Measurements from ENCODE around the gene SLC31A2. TPM values are rescaled to one million over a fixed set of nuclear protein-coding genes. Genes with fewer than 3 reads are reported as not detected.

SLC31A2 gene
- total and polyA plus RNA-seq, 2 donors (not counting 1 experiment from before 2014, with no cell fraction given) = 0.67 to 2.3 TPM

DNA sequence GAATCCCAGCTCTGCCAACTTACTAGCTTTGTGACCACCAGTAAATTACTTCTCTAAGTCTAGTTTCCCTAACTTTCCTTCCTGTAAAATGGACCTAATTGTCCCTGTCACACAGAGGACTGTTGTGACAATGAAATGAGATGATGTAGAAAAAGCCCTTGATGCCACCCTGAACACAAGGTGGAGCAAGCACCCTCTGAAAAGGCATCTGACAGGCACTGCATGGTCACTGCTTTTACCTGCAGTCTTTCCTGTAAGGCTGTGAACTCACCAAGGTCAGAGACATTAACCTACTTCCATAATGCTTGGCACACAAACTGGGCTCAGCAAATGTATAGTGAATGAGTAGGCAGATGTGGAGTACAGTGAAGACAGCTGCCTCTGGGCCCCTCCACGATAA lies 6.1 kb downstream of the SLC31A2 start:
- no peak overlapping the region for H2AFZ ChIP-seq (ENCODE audit: insufficient read depth, low read depth, low read length, poor library complexity, severe bottlenecking)
- H3K27ac ChIP-seq (ENCODE audit: low read length in 2 of 2) = no peak overlapping the region
- no peak for DNase-seq
- WGBS (ENCODE audit: insufficient coverage) = 100% methylated on average over 1 of the region's 1 CpG
- H3K4me2 ChIP-seq (replicated peaks; ENCODE audit: low read depth, low read length, poor library complexity, severe bottlenecking) = no peak overlapping the region
- H3K36me3 ChIP-seq (replicated peaks in 1 of 2; ENCODE audit: control extremely low read depth in 1 of 2, control insufficient read depth in 1 of 2, extremely low read depth in 1 of 2, insufficient read depth in 2 of 2, low read length in 1 of 2) = peaks cover 0 to 6% of the 10 kb centered on the region in 2 experiments
- peaks cover 0 to 7% of the 10 kb centered on the region in 2 donors for H3K4me1 ChIP-seq (ENCODE audit: control insufficient read depth in 2 of 2, insufficient read depth in 2 of 2, low read length in 2 of 2)
- H3K9me3 Mint-ChIP-seq (ENCODE audit: insufficient read depth) = no peaks in the 10 kb centered on the region
- H3K4me3 ChIP-seq (ENCODE audit: control extremely low read depth in 1 of 5, extremely low read depth in 1 of 5, insufficient read depth in 1 of 5, low read depth in 2 of 5, low read length in 4 of 5) = no peak overlapping the region
- no peaks in the 10 kb centered on the region for H4K20me1 ChIP-seq (ENCODE audit: control insufficient read depth, insufficient read depth, low read length, poor library complexity, severe bottlenecking)
- no peak overlapping the region for H3K4me3 Mint-ChIP-seq
- intact Hi-C loops (cut with micrococcal nuclease) = loop anchor here (10.0 kb wide), 1 partner anchor 258 kb away; the partner anchor contains the start of genes C9orf43 and POLE3
- no peak for ATAC-seq (ENCODE audit: low read depth)
- ChIA-PET POLR2A (no interaction called here), CTCF (interaction anchor here (0.6 kb wide), 1 partner anchor 83 kb away, joined by 4 read pairs; no protein-coding TSS in a partner anchor)
- H3K9ac ChIP-seq (ENCODE audit: low read length) = no peak overlapping the region
- H3K9me3 ChIP-seq (ENCODE audit: control extremely low read depth in 1 of 3, control insufficient read depth in 2 of 3, insufficient read depth in 1 of 3, low read length in 2 of 3) = no peaks in the 10 kb centered on the region
- TF ChIP-seq EZH2 (IDR thresholded peaks at IDR 0.05; ENCODE audit: borderline replicate concordance, insufficient read depth, low read depth, low read length, poor library complexity, severe bottlenecking) (no peak), CTCF (IDR thresholded peaks at IDR 0.05) (no peak)
- no peak overlapping the region for H3K27ac Mint-ChIP-seq
- no peaks in the 10 kb centered on the region for H3K27me3 ChIP-seq (replicated peaks in 1 of 4; ENCODE audit: control extremely low read depth in 1 of 4, control insufficient read depth in 3 of 4, insufficient read depth in 4 of 4, low read length in 3 of 4)
- H3K27me3 Mint-ChIP-seq = no peaks in the 10 kb centered on the region
- peaks cover 13% of the 10 kb centered on the region for H3K4me1 Mint-ChIP-seq
- no peaks in the 10 kb centered on the region for H3K79me2 ChIP-seq (ENCODE audit: control insufficient read depth, insufficient read depth, low read length)

DNA sequence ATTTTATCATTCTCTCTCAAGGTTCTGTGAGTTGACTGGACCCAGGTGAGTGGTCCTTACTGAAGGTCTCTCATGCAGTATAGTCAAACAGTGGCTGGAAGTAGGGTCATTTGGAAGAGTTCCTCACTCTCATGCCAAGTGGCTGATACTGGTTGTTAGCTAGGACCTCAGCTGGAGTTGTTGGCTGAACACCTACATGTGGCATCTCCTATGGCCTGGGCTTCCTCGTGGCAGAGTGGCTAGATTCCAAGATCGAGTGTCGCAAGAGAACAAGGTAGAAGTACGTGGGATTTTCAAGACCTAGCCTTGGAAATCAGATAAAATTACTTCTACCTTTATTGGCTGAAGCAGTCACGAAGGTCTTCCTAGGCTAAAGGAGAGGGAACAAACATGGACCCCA lies 7.6 kb downstream of the SLC31A2 start:
- DNase-seq (no peak), ATAC-seq (ENCODE audit: low read depth) (no peak)
- Histone ChIP-seq H2AFZ (ENCODE audit: insufficient read depth, low read depth, low read length, poor library complexity, severe bottlenecking) (no peak overlapping the region), H3K79me2 (ENCODE audit: control insufficient read depth, insufficient read depth, low read length) (no peaks in the 10 kb centered on the region), H3K9me3 (ENCODE audit: control extremely low read depth in 1 of 3, control insufficient read depth in 2 of 3, insufficient read depth in 1 of 3, low read length in 2 of 3) (no peaks in the 10 kb centered on the region), H4K20me1 (ENCODE audit: control insufficient read depth, insufficient read depth, low read length, poor library complexity, severe bottlenecking) (no peaks in the 10 kb centered on the region), H3K4me2 (replicated peaks; ENCODE audit: low read depth, low read length, poor library complexity, severe bottlenecking) (no peak overlapping the region), H3K4me3 (ENCODE audit: control extremely low read depth in 1 of 5, extremely low read depth in 1 of 5, insufficient read depth in 1 of 5, low read depth in 2 of 5, low read length in 4 of 5) (no peak overlapping the region), H3K4me1 (ENCODE audit: control insufficient read depth in 2 of 2, insufficient read depth in 2 of 2, low read length in 2 of 2) (peaks cover 0 to 6% of the 10 kb centered on the region in 2 donors), H3K27ac (ENCODE audit: low read length in 2 of 2) (no peak overlapping the region), H3K36me3 (replicated peaks in 1 of 2; ENCODE audit: control extremely low read depth in 1 of 2, control insufficient read depth in 1 of 2, extremely low read depth in 1 of 2, insufficient read depth in 2 of 2, low read length in 1 of 2) (peaks cover 0 to 18% of the 10 kb centered on the region in 2 experiments), H3K9ac (ENCODE audit: low read length) (no peak overlapping the region), H3K27me3 (replicated peaks in 1 of 4; ENCODE audit: control extremely low read depth in 1 of 4, control insufficient read depth in 3 of 4, insufficient read depth in 4 of 4, low read length in 3 of 4) (no peaks in the 10 kb centered on the region)
- H3K27me3 Mint-ChIP-seq = no peaks in the 10 kb centered on the region
- H3K4me3 Mint-ChIP-seq = no peak overlapping the region
- TF ChIP-seq CTCF (IDR thresholded peaks at IDR 0.05) = no peak
- TF ChIP-seq EZH2 (IDR thresholded peaks at IDR 0.05; ENCODE audit: borderline replicate concordance, insufficient read depth, low read depth, low read length, poor library complexity, severe bottlenecking) = no peak
- WGBS (ENCODE audit: insufficient coverage) = 100% methylated on average over 1 of the region's 5 CpGs
- ChIA-PET CTCF (no interaction called here), POLR2A (no interaction called here)
- intact Hi-C loops (cut with micrococcal nuclease) = loop anchor here (10.0 kb wide), 1 partner anchor 256 kb away; the partner anchor contains the start of genes C9orf43 and POLE3
- no peak overlapping the region for H3K27ac Mint-ChIP-seq
- H3K4me1 Mint-ChIP-seq = peaks cover 11% of the 10 kb centered on the region
- no peaks in the 10 kb centered on the region for H3K9me3 Mint-ChIP-seq (ENCODE audit: insufficient read depth)
